HG03439 (cell line): ENCODE results near the gene UBE2H.
"Not testable (repeated sequence)": the region's sequence is repeated elsewhere in the genome, so short reads cannot be mapped to it uniquely, and the experiment has no call there.

Experiments used
- ATAC-seq: cut with Tn5 transposase; IDR thresholded peaks from one replicate; pipeline ENCODE4 v1.9.1; 2021; ENCODE audit warnings: mild to moderate bottlenecking, moderate library complexity; ENCODE audit not compliant: unreplicated experiment

UBE2H gene

GRCh38 chr7:129875160-129875559 lies 77.6 kb downstream of the UBE2H start:
- no peak for ATAC-seq

GRCh38 chr7:129874722-129875121 lies 78.0 kb downstream of the UBE2H start:
- ATAC-seq, result no peak

GRCh38 chr7:129872054-129872453 lies 80.7 kb downstream of the UBE2H start:
- ATAC-seq, result no peak

GRCh38 chr7:129870668-129871067 lies 82.1 kb downstream of the UBE2H start:
- ATAC-seq, result no peak

- no peak for ATAC-seq
Measured at GRCh38 chr7:129866251-129866650, 86.5 kb downstream of the UBE2H start.

- ATAC-seq, result no peak
Measured at GRCh38 chr7:129865925-129866201, 86.9 kb downstream of the UBE2H start.

- no peak for ATAC-seq
Measured at GRCh38 chr7:129865093-129865924, 87.5 kb downstream of the UBE2H start.

GRCh38 chr7:129864676-129865075 lies 88.1 kb downstream of the UBE2H start:
- not testable (repeated sequence) for ATAC-seq

- no peak for ATAC-seq
Measured at GRCh38 chr7:129864042-129864441, 88.7 kb downstream of the UBE2H start.

GRCh38 chr7:129862682-129863081 lies 90.1 kb downstream of the UBE2H start:
- ATAC-seq, result no peak

- not testable (repeated sequence) for ATAC-seq
Measured at GRCh38 chr7:129860784-129861183, 92.0 kb downstream of the UBE2H start.

GRCh38 chr7:129859183-129859582 lies 93.6 kb downstream of the UBE2H start:
- ATAC-seq, result no peak

- ATAC-seq, result no peak
Measured at GRCh38 chr7:129858490-129858889, 94.3 kb downstream of the UBE2H start.

- no peak for ATAC-seq
Measured at GRCh38 chr7:129857313-129857712, 95.4 kb downstream of the UBE2H start.

- ATAC-seq, result no peak
Measured at GRCh38 chr7:129855935-129856717, 96.6 kb downstream of the UBE2H start.

- no peak for ATAC-seq
Measured at GRCh38 chr7:129855234-129855673, 97.5 kb downstream of the UBE2H start.

- ATAC-seq, result no peak
Measured at GRCh38 chr7:129854401-129854800, 98.4 kb downstream of the UBE2H start.

GRCh38 chr7:129853661-129854268 lies 99.0 kb downstream of the UBE2H start:
- no peak for ATAC-seq

- ATAC-seq, result no peak
Measured at GRCh38 chr7:129851809-129852208, 101.0 kb downstream of the UBE2H start.

GRCh38 chr7:129851174-129851573 lies 101.6 kb downstream of the UBE2H start:
- no peak for ATAC-seq

- no peak for ATAC-seq
Measured at GRCh38 chr7:129848436-129848835, 104.3 kb downstream of the UBE2H start.

- ATAC-seq, result no peak
Measured at GRCh38 chr7:129845972-129846327, 106.8 kb downstream of the UBE2H start.
